GM12875 (cell line): Measurements from ENCODE around the gene CLUH.

ENCODE experiments used
- H3K4me3 ChIP-seq: one replicate; pipeline ENCODE4 v1.5.1; 2011; ENCODE audit warnings: low read depth, low read length, control low read depth
- CTCF ChIP-seq: IDR thresholded peaks from 2 replicates; pipeline ENCODE4 v1.5.1; 2011; ENCODE audit warnings: low read depth, mild to moderate bottlenecking, control low read depth, inconsistent platforms, low read length, moderate library complexity, borderline replicate concordance; ENCODE audit not compliant: insufficient read depth

CLUH gene

GRCh38 chr17:2690165-2691068, 21.1 kb downstream of the CLUH start:
- no peak overlapping the region for H3K4me3 ChIP-seq
- TF ChIP-seq CTCF, result no peak

- no peak overlapping the region for H3K4me3 ChIP-seq
- TF ChIP-seq CTCF, result no peak
These were observed 22.0 kb downstream of the CLUH start for GRCh38 chr17:2689411-2690164.

- H3K4me3 ChIP-seq, result no peak overlapping the region
- no peak for TF ChIP-seq CTCF
These were observed 22.9 kb downstream of the CLUH start for GRCh38 chr17:2688351-2689342.

- no peak overlapping the region for H3K4me3 ChIP-seq
- TF ChIP-seq CTCF, result no peak
These were observed 24.5 kb downstream of the CLUH start for GRCh38 chr17:2687074-2687418.

GRCh38 chr17:2685696-2686095, 25.9 kb downstream of the CLUH start:
- H3K4me3 ChIP-seq, result no peak overlapping the region
- no peak for TF ChIP-seq CTCF

GRCh38 chr17:2684549-2684948, 27.0 kb downstream of the CLUH start:
- no peak overlapping the region for H3K4me3 ChIP-seq
- no peak for TF ChIP-seq CTCF
